H1 (cell line): Measurements from ENCODE around the gene HPN. TPM values are rescaled to one million over a fixed set of nuclear protein-coding genes. Genes with fewer than 3 reads are reported as not detected.

Source experiments
- CHD1 ChIP-seq: IDR thresholded peaks from 2 replicates; pipeline ENCODE4 v1.6.1; 2012; ENCODE audit warnings: low read depth, low read length, improper control_type of control experiment
- FOSL1 ChIP-seq: IDR thresholded peaks from 2 replicates; pipeline ENCODE4 v1.6.1; 2011; ENCODE audit warnings: mild to moderate bottlenecking, low read depth, low read length, moderate library complexity; ENCODE audit not compliant: insufficient read depth
- polyA plus RNA-seq, 7 experiments: library from polyadenylated mRNA; depleted of rRNA in 3 of 7; stranded (reverse) in 5 of 7; unstranded in 2 of 7; fragments of >200 nt in 5 of 7; fragments of 200-250 nt in 2 of 7; gene quantifications; 1 replicate in 5 of 7; 2 replicates in 1 of 7; 4 replicates in 1 of 7; pipeline versions ENCODE4 v1.2.1 to v1.2.3, GENCODE V29; 2011 to 2013; ENCODE audit warnings: missing spikeins in 2 of 7, mixed read lengths in 2 of 7
- total RNA-seq: library from RNA; stranded (reverse); fragmentation: NEBNext Ultra II Directional; extraction: Animal tissue kit (Norgen Biotek cat#: 25700); gene quantifications from 2 replicates; pipeline ENCODE4 v1.2.1, GENCODE V29; 2021
- TF ChIP-seq, protein P1 (sequence below): IDR thresholded peaks from 2 replicates; pipeline ENCODE4 v1.6.1; 2012; ENCODE audit warnings: inconsistent platforms

HPN gene
- total and polyA plus RNA-seq, 2 of the 8 experiments (the other 6 are each of a cell fraction or from before 2014, with no cell fraction given), result 14.7 to 33.7 TPM

DNA sequence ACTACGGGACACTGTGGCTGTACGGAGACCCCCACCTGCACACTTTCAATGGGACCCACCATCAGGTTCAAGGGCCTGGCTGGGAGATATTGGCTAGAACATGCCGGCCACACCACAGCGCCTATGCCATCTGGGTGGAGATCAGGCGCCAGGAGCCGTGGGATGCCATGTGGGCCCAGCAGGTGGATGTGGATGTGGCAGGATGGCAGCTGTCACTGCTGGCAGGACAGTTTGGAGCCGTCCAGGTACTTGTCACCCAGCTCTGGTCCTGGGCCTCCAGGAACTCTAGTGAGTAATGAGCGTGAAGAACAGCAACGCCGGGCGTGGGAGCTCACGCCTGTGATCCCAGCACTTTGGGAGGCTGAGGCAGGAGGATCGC, 58.4 kb downstream of the HPN start (continued):
- TF ChIP-seq, protein P1, sequence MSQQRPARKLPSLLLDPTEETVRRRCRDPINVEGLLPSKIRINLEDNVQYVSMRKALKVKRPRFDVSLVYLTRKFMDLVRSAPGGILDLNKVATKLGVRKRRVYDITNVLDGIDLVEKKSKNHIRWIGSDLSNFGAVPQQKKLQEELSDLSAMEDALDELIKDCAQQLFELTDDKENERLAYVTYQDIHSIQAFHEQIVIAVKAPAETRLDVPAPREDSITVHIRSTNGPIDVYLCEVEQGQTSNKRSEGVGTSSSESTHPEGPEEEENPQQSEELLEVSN, result no peak
- no peak for TF ChIP-seq FOSL1
- TF ChIP-seq CHD1, result no peak
- TF ChIP-seq, all 59 proteins: peak for 0
